ENCODE results near the gene YY1.
"Not testable (repeated sequence)": the region's sequence is repeated elsewhere in the genome, so short reads cannot be mapped to it uniquely, and the experiment has no call there.

The YY1 gene

DNA sequence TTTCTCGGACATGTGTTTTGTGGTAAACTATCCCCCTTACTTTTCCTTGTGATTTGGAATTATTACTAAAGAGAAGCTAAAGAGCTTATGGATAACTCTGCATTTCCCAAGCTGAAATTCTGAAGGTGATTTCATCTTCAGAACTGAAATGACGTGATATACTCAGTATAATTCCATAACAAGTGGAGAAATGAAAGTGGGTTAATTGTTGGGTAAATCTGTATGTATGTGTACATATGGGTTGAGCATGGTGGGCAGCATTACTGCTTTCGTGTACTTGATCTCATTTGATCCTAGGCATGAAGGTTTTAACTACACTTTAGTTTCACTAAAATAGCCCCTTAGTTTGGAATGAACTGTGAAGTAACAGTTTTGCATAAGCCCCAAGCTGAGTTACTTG is 4.1 kb downstream of the YY1 start:
- no peak for DNase-seq (ENCODE audit: low read depth in 2 of 2)

DNA sequence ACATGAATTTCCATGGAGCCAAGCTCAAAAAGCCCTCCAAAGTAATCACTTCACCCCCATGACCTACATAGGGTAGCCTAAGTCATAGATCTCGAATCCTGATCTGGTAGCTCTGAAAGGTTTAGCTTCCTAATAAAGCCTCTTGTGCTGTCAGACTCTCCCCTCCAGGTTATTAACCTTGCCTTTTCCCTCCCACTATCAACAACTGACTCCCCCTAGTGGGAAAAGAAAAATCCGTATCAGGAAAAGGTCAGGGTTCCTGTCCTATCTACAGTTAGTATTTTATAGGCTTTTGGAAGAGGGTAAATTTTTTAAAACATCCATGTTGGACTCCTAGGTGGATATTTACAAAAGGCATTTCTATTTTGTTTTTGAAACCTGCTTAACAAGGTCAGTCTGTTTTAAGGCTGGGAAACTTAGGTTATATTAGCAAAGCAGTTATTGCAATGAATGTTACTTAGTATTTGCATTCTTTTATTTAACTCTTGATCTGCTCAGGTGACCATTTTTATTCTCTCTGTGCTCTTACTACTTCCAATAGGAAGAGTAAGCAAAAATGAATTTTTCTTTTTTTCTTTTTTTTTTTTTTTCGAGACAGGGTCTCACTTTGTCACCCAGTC is 8.0 kb downstream of the YY1 start:
- DNase-seq (ENCODE audit: low read depth in 2 of 2): no peak

DNA sequence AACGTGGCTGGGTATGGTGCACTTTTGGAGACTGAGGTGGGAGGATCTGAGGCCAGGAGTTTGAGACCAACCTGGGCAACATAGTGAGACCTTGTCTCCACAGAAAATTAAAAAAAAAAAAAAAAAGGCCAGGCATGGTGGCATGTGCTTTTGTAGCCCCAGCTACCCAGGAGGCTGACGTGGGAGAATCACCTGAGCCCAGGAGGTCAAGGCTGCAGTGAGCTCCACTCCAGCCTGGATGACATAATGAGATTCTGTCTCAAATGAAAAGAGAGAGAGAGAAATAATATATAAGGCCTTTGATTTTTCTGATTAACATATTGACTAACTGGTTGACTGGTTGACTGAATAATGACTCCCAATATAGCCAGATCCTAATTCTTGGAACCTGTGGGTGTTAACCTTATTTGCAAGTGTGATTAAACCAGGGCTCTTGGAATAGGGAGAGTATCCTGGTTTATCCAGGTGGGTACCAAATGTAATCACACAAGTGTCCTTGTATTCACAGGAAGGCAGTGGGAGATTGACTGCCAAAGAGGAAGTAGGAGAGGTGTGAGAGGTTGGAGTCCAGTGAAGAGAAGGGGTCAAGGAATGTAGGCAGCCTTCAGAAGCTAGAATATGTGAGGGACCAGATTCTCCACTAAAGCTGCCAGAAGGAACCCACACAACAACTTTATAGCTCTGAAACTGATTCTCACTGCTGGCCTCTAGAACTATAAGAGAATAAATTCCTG is 12.0 kb downstream of the YY1 start:
- no peak for DNase-seq (ENCODE audit: low read depth in 2 of 2)

DNA sequence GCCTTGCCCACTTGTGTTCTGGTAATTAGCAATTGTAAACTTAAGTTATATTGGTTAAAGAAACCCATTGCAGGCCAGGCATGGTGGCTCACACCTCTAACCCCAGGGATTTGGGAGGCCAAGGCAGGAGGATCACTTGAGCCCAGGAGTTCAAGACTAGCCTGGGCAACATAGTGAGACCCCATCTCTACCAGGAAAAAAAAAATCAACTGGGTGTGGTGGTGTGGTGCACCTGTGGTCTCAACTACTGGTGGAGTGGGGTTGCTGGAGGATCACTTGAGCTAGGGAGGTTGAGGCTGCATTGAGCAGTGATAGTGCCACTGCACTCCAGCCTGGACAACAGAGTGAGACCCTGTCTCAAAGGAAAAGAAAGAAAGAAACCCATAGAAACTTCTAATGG is 13.7 kb downstream of the YY1 start:
- no peak for DNase-seq (ENCODE audit: low read depth in 2 of 2)

DNA sequence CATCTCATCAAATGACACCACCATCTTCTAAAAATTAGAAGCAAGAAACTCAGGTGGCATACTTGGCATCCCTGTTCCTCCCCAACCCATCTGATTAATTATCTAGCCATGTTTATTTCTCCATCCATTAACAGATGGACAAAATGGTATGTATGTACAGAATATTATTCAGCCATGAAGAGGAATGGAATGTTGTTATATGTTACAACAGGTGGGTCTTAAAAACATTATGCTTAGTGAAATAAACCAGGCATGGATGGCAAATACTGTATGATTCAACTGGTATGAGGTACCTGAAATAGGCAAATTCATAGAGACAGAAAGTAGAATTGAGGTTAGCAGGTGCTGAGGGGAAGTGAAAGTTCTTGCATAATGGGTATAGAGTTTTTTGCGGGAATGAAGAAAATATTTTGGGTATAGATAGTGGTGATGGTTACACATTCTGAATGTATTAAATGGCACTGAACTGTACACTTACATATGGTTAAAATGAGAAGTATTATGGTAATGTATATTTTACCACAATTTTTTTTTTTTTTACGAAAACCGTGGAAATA is 17.5 kb downstream of the YY1 start:
- DNase-seq (ENCODE audit: low read depth in 2 of 2): no peak

DNA sequence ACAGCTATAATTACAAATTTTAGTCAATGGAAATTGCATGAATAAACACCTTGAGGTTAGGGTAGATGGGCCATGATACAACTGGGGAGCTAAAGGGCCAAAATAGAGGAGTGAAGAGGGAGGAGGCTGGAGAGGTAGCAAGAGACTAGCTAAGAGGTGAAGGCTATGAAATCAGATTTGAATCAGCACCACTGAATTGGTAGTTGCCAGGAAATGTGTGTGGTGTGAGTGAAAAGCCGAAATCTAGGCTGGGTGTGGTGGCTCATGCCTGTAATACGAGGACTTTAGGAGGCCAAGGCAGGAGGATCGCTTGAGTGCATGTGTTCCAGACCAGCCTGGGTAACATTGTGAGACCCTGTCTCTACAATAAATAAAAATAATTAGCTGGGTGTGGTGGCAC is 22.7 kb downstream of the YY1 start:
- peak in 1 of 2 donors; percentile 14 for DNase-seq (ENCODE audit: low read depth in 2 of 2)

DNA sequence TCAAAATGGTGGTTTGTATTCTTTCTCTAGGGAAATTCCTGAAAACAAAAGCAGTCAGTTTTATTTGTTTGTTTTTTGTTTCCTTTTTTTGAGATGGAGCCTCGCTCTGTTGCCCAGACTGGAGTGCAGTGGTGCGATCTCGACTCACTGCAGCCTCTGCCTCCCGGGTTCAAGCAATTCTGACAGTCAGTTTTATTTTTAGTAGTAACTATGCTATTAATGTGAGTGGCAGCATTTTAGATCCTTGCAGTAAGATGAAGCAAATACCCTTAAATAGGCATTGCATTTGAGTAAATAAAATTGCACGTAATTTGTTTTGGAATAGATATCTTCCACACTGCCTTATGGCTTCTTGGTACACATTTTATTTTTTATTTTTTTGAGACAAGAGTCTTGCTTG is 23.6 kb downstream of the YY1 start:
- DNase-seq (ENCODE audit: low read depth in 2 of 2): no peak

DNA sequence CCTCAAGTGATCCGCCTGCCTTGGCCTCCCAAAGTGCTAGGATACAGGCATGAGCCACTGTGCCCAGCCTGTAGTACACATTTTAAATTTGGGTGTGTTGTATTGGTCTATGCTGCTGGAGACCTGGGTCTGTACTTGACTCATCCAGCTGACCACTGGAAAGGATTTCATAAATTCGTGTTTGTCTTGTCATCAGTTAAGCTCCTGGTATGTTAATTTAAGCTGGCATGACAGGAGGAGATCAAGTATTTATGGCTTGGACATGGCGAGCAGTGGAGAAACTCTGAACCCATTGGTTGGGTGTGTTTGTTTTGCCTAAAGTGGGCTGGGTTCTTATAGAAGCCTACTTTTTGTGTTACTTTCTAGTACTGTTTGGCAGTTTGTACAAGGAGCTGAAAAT is 24.2 kb downstream of the YY1 start:
- DNase-seq (ENCODE audit: low read depth in 2 of 2): no peak

DNA sequence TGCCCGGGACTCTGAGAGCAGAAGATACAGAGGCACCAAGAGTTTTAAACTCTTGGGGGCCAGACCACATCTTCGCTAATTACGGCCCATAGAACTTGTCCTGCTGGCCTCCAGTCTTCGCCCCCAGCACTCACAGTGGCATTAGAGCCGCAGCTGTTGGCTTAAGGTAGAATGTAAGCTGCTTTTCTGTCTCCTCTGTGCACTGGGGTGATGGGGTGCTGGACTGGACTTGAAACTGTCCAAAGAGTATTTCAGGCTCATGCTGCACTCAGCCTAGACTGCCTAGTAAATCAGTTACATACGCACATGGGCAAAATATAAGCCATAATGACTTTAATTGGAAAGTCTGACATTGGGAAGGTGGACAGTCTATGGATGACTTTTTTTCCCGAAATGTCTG is 29.0 kb downstream of the YY1 start:
- no peak for DNase-seq (ENCODE audit: low read depth in 2 of 2)

DNA sequence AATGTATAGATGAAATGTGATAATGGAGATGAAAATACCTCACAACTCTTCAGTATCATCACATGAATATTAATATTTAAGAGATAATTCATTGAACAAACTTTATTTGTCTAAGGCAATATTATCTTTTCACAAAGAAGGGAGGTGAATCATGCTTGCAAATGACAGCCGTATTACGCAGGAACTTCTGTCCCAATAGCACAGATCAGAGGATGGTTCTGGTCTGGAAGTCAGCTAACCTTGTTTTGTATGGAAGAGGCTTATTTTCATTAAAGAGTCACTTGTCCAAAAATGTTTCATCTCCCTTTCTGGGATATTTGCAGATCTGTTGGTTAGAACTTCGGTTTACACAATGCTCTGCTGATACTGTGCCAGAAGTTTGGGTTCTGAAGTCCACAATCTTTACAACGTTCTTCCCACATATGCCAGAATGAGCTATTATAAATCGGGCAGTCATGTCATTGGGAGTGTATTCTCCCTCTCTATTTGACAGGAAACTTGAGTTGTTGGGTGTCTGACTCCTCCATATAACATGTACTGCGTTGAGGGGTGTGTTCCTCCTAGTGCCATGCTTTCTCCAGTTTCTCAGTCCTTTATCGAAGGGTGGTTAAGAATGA is 29.8 kb downstream of the YY1 start:
- DNase-seq (ENCODE audit: low read depth in 2 of 2): no peak

DNA sequence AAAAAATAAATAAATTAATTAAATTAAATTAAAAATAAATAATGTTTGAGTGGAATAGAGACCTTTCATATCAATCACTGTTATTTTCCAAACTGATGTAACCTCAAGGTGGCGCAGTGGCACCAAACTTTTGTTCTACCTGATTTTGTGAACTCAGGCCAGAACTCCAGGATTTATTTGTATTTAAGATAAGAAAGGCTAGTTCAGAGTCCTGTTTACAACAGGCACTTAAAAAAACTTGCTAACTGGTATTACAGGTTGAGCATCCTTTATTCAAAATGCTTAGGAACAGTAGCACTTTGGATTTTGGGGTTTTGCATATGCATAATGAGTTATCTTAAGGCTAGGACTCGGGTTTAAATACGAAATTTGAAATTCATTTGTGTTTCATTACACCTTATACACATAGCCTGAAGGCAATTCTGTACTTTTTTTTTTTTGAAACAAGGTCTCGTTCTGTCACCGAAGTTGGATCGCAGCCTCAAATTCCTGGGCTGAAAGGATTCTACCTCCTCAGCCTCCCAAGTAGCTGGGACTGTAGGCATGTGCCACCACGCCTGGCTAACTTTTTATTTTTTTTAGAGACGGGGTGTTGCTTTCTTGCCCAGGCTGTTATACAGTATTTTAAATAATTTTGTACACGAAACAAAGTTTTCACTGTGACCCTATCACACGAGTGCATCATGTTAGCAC is 32.4 kb downstream of the YY1 start:
- no peak for DNase-seq (ENCODE audit: low read depth in 2 of 2)

DNA sequence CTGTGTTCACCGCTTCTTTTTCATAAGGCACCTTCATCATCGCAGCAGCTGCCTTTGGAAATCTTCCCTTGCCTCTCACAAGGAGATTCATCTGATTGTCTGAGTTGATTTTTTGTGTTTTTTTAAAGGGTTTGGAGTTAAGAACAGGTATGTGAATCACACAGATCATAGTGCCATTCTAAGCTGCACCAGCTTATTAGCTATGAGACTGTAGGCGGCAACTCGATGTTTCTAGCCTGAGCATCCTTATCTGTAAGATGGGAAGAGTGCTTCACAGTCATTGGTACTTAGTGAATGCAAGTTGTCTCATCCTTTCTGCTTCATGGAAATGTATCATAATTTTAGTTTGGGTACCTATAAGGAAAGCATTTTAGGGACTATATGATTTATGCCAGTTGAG is 35.3 kb downstream of the YY1 start:
- no peak for DNase-seq (ENCODE audit: low read depth in 2 of 2)

DNA sequence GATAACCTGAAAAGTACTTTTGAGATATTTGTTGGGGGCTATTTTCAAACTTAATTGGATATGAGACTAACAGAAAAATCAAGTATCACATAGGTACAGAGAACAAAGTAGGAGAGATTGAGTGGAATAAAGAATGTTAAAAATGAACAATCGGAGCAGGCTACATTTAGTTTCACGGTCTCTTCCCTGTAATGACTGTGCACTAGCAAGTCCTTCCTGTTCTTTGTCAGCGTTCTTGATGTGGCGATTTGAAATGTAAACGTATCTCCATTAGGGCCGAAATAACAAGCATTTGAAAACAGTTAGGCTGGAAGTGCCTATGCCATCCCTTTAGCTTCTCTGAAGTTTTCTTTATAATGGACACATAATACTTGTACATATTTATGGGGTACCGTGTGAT is 36.3 kb downstream of the YY1 start:
- no peak for DNase-seq (ENCODE audit: low read depth in 2 of 2)

DNA sequence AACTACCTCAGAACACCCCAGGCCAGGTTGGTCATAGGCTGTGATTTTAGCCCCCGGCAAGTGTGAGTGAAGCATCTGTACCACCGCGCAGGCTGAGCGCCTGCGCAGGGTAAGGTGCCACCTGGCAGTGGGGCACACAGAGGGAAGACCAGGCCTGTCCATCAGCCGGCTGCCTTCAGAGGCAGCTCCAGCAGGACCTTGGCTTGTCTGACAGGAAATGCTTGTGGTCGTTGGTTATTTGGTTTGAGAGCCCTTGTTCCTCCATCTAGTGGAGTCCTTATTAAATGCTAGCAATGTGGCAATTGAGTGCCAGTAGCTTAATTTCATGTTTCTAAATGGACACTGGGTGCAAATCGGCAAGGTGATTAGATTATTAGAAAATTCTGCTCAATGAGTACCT is 39.8 kb downstream of the YY1 start:
- DNase-seq (ENCODE audit: low read depth in 2 of 2): no peak

DNA sequence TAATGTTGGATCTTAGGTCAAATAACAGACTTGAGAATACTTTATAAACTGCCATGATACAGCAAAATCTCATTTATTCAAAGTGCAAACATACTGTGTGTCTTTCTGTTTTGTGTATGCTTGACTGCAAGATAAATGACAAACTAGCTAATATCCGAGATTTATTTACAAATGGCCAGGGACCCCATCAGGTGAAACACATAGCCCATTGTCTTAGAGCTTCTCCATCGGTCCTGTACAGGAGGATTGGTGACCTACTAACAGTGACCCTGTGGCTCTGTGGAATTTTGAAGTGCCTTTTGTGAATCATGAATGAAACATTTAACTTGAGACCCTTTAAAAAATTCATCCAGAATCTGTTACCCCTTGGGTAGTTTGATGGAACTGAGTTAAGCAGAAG is 40.2 kb downstream of the YY1 start:
- no peak for DNase-seq (ENCODE audit: low read depth in 2 of 2)

DNA sequence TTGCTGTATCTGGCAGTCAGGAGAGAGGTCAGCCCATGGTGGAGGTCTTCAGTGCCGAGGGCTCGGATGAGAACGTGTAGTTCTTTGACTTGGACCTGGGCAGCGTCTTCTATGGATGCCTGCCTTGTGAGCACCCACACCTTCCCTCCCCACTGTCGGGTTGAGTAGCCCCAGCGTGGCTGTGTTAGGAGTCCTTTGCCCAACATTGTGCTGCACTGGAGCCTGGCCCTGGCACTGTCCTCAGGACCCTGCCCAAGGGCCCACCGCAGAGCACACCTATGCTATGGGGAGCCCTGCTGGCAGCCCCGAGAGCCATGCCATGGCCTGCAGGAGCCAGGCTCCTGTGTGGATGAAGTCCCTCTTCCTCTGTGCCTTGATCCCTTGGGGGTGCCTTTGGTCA is 40.6 kb downstream of the YY1 start:
- DNase-seq (ENCODE audit: low read depth in 2 of 2): no peak

DNA sequence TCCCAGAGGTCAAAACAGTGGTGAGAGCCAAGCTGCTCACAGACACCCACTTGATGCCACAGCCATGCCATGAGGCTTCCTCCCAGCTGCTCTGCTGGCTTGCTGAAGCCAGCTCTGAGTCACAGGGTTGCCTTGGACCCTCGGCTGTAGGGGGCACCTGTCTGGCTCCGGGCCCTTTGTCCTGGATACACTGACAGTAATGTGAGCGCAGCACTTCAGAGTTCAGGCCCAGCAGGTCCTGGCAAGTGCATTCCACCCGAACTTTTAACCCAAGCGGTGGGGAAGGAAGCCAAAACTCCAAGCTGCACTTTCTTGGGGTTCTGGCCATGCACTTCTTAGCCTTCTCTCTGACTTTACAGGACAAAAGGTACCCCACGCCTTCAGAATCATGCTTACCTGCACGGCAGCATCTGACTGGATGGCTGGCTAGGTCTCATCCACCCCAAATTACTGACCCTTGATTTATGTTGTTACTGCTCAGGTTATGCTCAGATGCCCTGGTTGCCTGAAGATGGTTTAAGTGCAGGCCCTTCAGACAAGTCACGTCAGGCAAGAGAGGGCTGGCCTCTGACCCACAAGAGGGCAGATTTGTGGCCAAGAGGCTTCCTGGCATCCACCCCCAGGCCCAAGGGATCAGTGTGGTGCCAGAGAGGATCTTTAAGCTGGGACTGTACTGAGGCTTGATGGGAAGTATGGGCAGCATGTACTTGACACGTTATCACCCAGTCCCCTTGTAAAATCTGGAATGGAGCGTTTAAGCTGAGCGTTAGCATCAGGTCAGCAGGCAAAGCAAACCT is 42.5 kb downstream of the YY1 start:
- DNase-seq (ENCODE audit: low read depth in 2 of 2): no peak

DNA sequence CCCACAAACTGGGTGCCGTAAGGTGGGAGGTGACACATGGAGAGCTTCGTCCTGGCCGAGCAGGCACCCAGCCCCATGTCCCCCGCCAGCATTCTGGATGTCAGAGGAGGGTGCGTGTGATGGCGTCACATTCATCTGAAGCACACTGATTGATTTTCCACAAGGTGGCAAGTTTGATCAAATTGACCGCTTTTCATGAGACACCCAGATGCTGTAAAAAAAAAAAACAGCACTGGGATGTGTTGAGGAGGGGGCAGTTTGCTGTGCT is 43.1 kb downstream of the YY1 start:
- no peak for DNase-seq (ENCODE audit: low read depth in 2 of 2)

DNA sequence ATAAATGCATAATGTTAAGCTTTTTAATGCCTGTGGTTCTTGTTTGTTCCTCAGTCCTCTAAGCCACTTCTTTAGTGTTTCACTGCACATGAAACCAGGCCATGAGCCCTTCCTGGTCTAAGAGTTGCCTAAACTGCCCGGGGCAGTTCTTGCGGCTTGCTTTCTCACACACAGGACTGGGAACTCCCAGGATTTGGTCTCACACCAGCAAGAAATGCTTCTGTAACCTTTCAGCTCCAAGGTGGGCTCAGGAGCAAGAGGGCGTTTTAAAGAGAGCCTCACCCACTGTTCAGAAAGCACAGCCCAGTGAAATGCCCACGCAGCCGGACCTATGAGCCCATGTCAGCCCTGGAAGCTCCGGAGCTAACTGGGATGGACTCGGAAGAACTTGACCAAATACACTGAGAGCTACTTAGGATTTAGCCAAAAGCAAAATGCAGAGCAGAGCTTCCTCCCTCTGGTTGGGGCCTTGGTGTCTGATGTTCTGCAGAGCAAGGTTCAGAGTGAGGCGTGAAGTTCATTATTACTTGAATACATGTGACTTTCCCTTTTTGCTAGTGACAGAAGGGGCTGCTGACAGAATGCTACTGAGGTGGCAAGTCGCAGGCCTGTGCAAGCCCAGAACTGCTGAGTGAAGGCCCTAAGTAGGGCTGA is 43.9 kb downstream of the YY1 start:
- DNase-seq (ENCODE audit: low read depth in 2 of 2): no peak

DNA sequence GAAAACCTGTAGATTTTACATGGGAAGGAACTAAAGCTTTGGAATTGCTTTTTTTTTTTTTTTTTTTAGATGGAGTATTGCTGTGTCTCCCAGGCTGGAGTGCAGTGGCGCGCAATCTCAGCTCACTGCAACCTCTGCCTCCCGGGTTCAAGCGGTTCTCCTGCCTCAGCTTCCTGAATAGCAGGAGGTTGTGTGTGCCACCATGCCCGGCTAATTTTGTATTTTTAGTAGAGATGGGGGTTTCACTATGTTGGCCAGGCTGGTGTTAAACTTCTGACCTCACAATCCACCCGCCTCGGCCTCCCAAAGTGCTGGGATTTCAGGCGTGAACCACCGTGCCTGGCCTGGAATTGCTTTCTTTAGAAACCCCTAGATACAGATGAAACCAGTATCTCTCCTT is 44.5 kb downstream of the YY1 start:
- not testable (repeated sequence) for DNase-seq (ENCODE audit: low read depth in 2 of 2)

All from stimulated activated CD8-positive, alpha-beta memory T cell treated with anti-CD3 and anti-CD28 coated beads, Interleukin-2, amount 100 ng/mL, for 48 hours (primary cell).